Muscle of arm (tissue), 12 donors: Measurements from ENCODE around the gene WBP2. TPM values are rescaled to one million over a fixed set of nuclear protein-coding genes. Genes with fewer than 3 reads are reported as not detected.

Source experiments
- DNase-seq: peaks from one replicate; pipeline ENCODE4 v3.0.0-alpha.2; 2013
- polyA plus RNA-seq, 12 donors: library from polyadenylated mRNA; unstranded; fragments of 120-200 nt; gene quantifications; one replicate each; pipeline ENCODE4 v1.2.1, GENCODE V29; 2013; ENCODE audit not compliant: insufficient read length in 12 of 12

Gene WBP2
- polyA plus RNA-seq, 12 donors, result 43.3 to 104 (median 48.5) TPM; not detected in 1

GRCh38 chr17:75795820-75796607 lies 59.1 kb downstream of the WBP2 start:
- no peak for DNase-seq

Other genes with a start within 250 kb of the WBP2 start
- 10 to 100 TPM in 2 of 12 donors, 1 to 10 TPM in 9, not detected in 1; 5.3 to 12.2 (median 7.5) TPM for gene SMIM5, start 221.9 kb downstream of the WBP2 start, polyA plus RNA-seq
- gene RECQL5, start 188.2 kb downstream of the WBP2 start, polyA plus RNA-seq, result 10 to 100 TPM in 11 of 12 donors, not detected in 1; 12.3 to 36.8 (median 16.4) TPM
- gene SAP30BP, start 188.0 kb downstream of the WBP2 start, polyA plus RNA-seq, result 100 to 1,000 TPM in 1 of 12 donors, 10 to 100 TPM in 10, not detected in 1; 66.0 to 125 (median 72.9) TPM
- gene ITGB4, start 133.9 kb downstream of the WBP2 start, polyA plus RNA-seq, result 10 to 100 TPM in 3 of 12 donors, 1 to 10 TPM in 8, not detected in 1; 3.3 to 55.7 (median 5.9) TPM
- gene GALK1, start 90.1 kb downstream of the WBP2 start, polyA plus RNA-seq, result 10 to 100 TPM in 11 of 12 donors, not detected in 1; 15.1 to 26.5 (median 21.0) TPM
- gene UNK, start 70.5 kb downstream of the WBP2 start, polyA plus RNA-seq, result 10 to 100 TPM in 11 of 12 donors, not detected in 1; 20.5 to 42.4 (median 26.6) TPM
- 10 to 100 TPM in 2 of 12 donors, 1 to 10 TPM in 9, not detected in 1; 3.1 to 14.7 (median 3.9) TPM for gene UNC13D, start 10.9 kb downstream of the WBP2 start, polyA plus RNA-seq
- gene TRIM47, start 23.2 kb upstream of the WBP2 start, polyA plus RNA-seq, result 10 to 100 TPM in 11 of 12 donors, not detected in 1; 15.8 to 46.4 (median 21.5) TPM
- gene TRIM65, start 41.6 kb upstream of the WBP2 start, polyA plus RNA-seq, result 10 to 100 TPM in 11 of 12 donors, not detected in 1; 11.9 to 19.8 (median 13.9) TPM
- gene MRPL38, start 49.5 kb upstream of the WBP2 start, polyA plus RNA-seq, result 100 to 1,000 TPM in 1 of 12 donors, 10 to 100 TPM in 10, not detected in 1; 44.7 to 117 (median 54.7) TPM
- gene FBF1, start 85.7 kb upstream of the WBP2 start, polyA plus RNA-seq, result 10 to 100 TPM in 2 of 12 donors, 1 to 10 TPM in 9, not detected in 1; 3.5 to 15.9 (median 6.5) TPM
- 10 to 100 TPM in 11 of 12 donors, not detected in 1; 16.8 to 23.3 (median 20.8) TPM for gene ACOX1, start 123.8 kb upstream of the WBP2 start, polyA plus RNA-seq
- 10 to 100 TPM in 9 of 12 donors, 1 to 10 TPM in 2, not detected in 1; 8.5 to 21.1 (median 13.1) TPM for gene TEN1, start 123.9 kb upstream of the WBP2 start, polyA plus RNA-seq
- 10 to 100 TPM in 2 of 12 donors, 1 to 10 TPM in 8, not detected in 2; 3.5 to 16.6 (median 6.9) TPM for gene CDK3, start 145.5 kb upstream of the WBP2 start, polyA plus RNA-seq
- gene EVPL, start 172.0 kb upstream of the WBP2 start, polyA plus RNA-seq, result 10 to 100 TPM in 3 of 12 donors, 1 to 10 TPM in 1, under 1 TPM in 6, not detected in 2; 0.12 to 47.8 (median 0.44) TPM
- 100 to 1,000 TPM in 1 of 12 donors, 10 to 100 TPM in 10, not detected in 1; 69.3 to 244 (median 80.1) TPM for gene SRP68, start 217.2 kb upstream of the WBP2 start, polyA plus RNA-seq
- not detected for gene GALR2, start 219.4 kb upstream of the WBP2 start, polyA plus RNA-seq
- 1 to 10 TPM in 9 of 12 donors, under 1 TPM in 1, not detected in 2; 0.45 to 8.0 (median 5.1) TPM for gene ZACN, start 223.8 kb upstream of the WBP2 start, polyA plus RNA-seq
- gene EXOC7, start 248.5 kb upstream of the WBP2 start, polyA plus RNA-seq, result 100 to 1,000 TPM in 3 of 12 donors, 10 to 100 TPM in 9; 56.3 to 120 (median 90.6) TPM